GM10248 (cell line): ENCODE data around the gene SEBOX.

Experiments used
- CTCF ChIA-PET: fragments of 300-600 bp; sonication (Branson Sonifier 250); formaldehyde crosslinking; extraction: SDS; loops from one replicate; lab custom pipeline; 2021; ENCODE audit warnings: antibody characterized with exemption; lab: Yijun Ruan, JAX
- POLR2A ChIA-PET: fragments of 350-650 bp; sonication (Branson Sonifier 250); formaldehyde crosslinking; extraction: SDS; loops from one replicate; lab custom pipeline; 2020; ENCODE audit warnings: antibody characterized with exemption; lab: Yijun Ruan, JAX
- DNase-seq: peaks from one replicate; pipeline ENCODE4 v3.0.0; 2012; ENCODE audit errors: extremely low spot score
- TF ChIP-seq, protein P1 (sequence below): IDR thresholded peaks from 2 replicates; pipeline ENCODE4 v1.5.1; 2012; ENCODE audit warnings: mild to moderate bottlenecking, low read depth; ENCODE audit errors: extremely low read depth, missing control alignments, control extremely low read depth

SEBOX gene

GRCh38 chr17:28395426-28395825, 30.4 kb upstream of the SEBOX start:
- TF ChIP-seq, protein P1, sequence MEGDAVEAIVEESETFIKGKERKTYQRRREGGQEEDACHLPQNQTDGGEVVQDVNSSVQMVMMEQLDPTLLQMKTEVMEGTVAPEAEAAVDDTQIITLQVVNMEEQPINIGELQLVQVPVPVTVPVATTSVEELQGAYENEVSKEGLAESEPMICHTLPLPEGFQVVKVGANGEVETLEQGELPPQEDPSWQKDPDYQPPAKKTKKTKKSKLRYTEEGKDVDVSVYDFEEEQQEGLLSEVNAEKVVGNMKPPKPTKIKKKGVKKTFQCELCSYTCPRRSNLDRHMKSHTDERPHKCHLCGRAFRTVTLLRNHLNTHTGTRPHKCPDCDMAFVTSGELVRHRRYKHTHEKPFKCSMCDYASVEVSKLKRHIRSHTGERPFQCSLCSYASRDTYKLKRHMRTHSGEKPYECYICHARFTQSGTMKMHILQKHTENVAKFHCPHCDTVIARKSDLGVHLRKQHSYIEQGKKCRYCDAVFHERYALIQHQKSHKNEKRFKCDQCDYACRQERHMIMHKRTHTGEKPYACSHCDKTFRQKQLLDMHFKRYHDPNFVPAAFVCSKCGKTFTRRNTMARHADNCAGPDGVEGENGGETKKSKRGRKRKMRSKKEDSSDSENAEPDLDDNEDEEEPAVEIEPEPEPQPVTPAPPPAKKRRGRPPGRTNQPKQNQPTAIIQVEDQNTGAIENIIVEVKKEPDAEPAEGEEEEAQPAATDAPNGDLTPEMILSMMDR: no peak
- ChIA-PET POLR2A (no interaction called here), CTCF (interaction anchor here (1.7 to 2.2 kb wide), 2 partner anchors 21 to 22 kb away, joined by 5 to 7 read pairs; no protein-coding TSS in a partner anchor)
- DNase-seq: no peak

- POLR2A ChIA-PET: no interaction called here
Observed at GRCh38 chr17:28394337-28395116, 29.5 kb upstream of the SEBOX start.

GRCh38 chr17:28392491-28392890, 27.5 kb upstream of the SEBOX start:
- ChIA-PET POLR2A (no interaction called here), CTCF (interaction anchor here (1.0 kb wide), 1 partner anchor 13 kb away, joined by 4 read pairs; no protein-coding TSS in a partner anchor)
- DNase-seq: no peak
- TF ChIP-seq, protein P1: no peak

More at GRCh38 chr17:28394337-28395116, 29.5 kb upstream of the SEBOX start:
- TF ChIP-seq, protein P1: no peak
- no peak for DNase-seq
- CTCF ChIA-PET: interaction anchor here (1.7 kb wide), 1 partner anchor 22 kb away, joined by 5 read pairs; no protein-coding TSS in a partner anchor

DNA sequence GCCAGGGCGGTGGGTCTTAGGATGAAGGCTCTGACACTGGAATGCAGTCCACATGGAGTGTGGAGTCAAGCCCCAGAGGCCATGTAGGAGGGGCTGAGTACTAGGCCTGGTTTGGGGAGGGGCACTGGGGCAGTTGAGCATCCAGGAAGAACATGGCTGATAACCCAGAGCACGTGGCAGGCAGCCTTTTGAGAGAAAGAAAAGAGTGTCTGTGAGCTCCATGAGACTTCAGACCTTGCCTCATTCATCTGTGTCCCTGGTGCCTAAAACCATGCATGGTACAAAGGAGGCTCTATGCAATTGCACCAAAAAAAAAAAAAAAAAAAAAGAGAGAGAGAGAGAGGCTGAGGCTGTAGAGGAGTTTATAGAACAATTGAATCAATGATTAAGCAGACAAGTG, 26.4 kb upstream of the SEBOX start:
- ChIA-PET CTCF (interaction anchor here (1.0 to 1.3 kb wide), 3 partner anchors 12 to 25 kb away, joined by 3 to 5 read pairs (median 4); no protein-coding TSS in a partner anchor), POLR2A (no interaction called here)
- TF ChIP-seq, protein P1: no peak
- no peak for DNase-seq

DNA sequence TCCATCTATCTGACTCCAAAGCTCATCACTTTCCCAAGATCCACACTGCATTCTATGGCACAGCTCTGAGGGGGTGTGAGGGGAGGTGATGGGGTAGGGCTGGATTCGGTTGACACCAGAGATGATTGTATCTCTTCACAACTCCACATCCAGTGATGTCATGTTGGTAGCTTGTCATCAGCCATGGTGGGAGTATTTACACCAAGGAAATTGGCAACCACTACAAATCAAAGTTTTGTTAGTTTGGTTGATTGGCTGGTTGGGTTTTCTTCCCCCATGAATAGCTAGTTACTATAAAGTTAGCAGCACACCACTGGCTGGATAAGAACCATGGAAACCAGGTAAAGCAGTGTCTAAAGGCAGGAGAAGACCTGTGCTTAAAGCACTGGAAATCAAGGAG, 26.0 kb upstream of the SEBOX start:
- no peak for DNase-seq
- POLR2A ChIA-PET: no interaction called here
- TF ChIP-seq, protein P1: no peak
- CTCF ChIA-PET: interaction anchor here (1.3 kb wide), 2 partner anchors 19 to 25 kb away, joined by 3 to 5 read pairs; no protein-coding TSS in a partner anchor

GRCh38 chr17:28390563-28390962, 25.6 kb upstream of the SEBOX start:
- DNase-seq: no peak
- TF ChIP-seq, protein P1: no peak
- POLR2A ChIA-PET: no interaction called here
- CTCF ChIA-PET: no interaction called here
